ENCODE results near the gene SNORC.

DNA sequence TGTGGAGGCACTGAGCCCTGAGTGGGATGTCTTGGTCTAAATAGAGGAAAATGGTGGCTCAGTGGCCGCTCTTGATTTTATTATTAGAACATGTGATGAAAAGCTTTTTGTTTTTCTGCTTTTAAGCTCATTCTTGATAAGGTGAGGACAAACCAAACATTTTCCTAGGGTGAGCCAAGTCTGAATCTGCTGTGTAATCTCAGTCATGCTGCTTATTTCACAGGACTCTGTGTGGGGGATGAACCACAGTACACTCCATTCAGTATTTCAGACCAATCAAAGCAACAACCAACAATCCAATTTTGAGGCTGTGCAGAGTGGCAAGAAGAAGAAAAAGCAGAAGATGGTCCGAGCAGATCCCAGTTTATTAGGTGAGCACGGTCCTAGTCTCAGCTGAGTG lies 20.0 kb upstream of the SNORC start:
- TF ChIP-seq GABPB1 (CRISPR knock-in tag; IDR thresholded peaks at IDR 0.05) (no peak), NFYB (CRISPR knock-in tag; conservative IDR thresholded peaks at IDR 0.05; ENCODE audit: low read depth) (no peak), ZNF263 (CRISPR knock-in tag; IDR thresholded peaks at IDR 0.05; ENCODE audit: low read depth) (no peak), ARID4B (CRISPR knock-in tag; IDR thresholded peaks at IDR 0.05; ENCODE audit: borderline replicate concordance) (no peak), SP1 (CRISPR knock-in tag; conservative IDR thresholded peaks at IDR 0.05) (no peak), MYBL2 (CRISPR knock-in tag; IDR thresholded peaks at IDR 0.05) (no peak), ZBTB21 (CRISPR knock-in tag; IDR thresholded peaks at IDR 0.05; ENCODE audit: borderline replicate concordance) (no peak), ATF3 (CRISPR knock-in tag; conservative IDR thresholded peaks at IDR 0.05) (no peak), ZNF416 (CRISPR knock-in tag; IDR thresholded peaks at IDR 0.05) (no peak), MLX (CRISPR knock-in tag; IDR thresholded peaks at IDR 0.05) (no peak), NR2C2 (CRISPR knock-in tag; IDR thresholded peaks at IDR 0.05) (no peak)
- TF ChIP-seq, protein P1, sequence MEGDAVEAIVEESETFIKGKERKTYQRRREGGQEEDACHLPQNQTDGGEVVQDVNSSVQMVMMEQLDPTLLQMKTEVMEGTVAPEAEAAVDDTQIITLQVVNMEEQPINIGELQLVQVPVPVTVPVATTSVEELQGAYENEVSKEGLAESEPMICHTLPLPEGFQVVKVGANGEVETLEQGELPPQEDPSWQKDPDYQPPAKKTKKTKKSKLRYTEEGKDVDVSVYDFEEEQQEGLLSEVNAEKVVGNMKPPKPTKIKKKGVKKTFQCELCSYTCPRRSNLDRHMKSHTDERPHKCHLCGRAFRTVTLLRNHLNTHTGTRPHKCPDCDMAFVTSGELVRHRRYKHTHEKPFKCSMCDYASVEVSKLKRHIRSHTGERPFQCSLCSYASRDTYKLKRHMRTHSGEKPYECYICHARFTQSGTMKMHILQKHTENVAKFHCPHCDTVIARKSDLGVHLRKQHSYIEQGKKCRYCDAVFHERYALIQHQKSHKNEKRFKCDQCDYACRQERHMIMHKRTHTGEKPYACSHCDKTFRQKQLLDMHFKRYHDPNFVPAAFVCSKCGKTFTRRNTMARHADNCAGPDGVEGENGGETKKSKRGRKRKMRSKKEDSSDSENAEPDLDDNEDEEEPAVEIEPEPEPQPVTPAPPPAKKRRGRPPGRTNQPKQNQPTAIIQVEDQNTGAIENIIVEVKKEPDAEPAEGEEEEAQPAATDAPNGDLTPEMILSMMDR (IDR thresholded peaks at IDR 0.05) = no peak
- TF ChIP-seq, protein P2, sequence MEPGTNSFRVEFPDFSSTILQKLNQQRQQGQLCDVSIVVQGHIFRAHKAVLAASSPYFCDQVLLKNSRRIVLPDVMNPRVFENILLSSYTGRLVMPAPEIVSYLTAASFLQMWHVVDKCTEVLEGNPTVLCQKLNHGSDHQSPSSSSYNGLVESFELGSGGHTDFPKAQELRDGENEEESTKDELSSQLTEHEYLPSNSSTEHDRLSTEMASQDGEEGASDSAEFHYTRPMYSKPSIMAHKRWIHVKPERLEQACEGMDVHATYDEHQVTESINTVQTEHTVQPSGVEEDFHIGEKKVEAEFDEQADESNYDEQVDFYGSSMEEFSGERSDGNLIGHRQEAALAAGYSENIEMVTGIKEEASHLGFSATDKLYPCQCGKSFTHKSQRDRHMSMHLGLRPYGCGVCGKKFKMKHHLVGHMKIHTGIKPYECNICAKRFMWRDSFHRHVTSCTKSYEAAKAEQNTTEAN (CRISPR knock-in tag; IDR thresholded peaks at IDR 0.05) = no peak
